GM18519 (cell line): ENCODE measurements around the gene XCR1.
"Not testable (repeated sequence)": the region's sequence is repeated elsewhere in the genome, so short reads cannot be mapped to it uniquely, and the experiment has no call there.

Experiments
- ATAC-seq: cut with Tn5 transposase; IDR thresholded peaks from one replicate; pipeline ENCODE4 v1.9.1; 2021; ENCODE audit warnings: mild to moderate bottlenecking, moderate library complexity; ENCODE audit not compliant: unreplicated experiment, low FRiP score

Gene XCR1

GRCh38 chr3:46008058-46008457, 19.2 kb downstream of the XCR1 start:
- ATAC-seq: no peak

- ATAC-seq: no peak
Observed at GRCh38 chr3:46007280-46007679, 20.0 kb downstream of the XCR1 start.

GRCh38 chr3:46006238-46007032, 20.8 kb downstream of the XCR1 start:
- ATAC-seq: no peak

- not testable (repeated sequence) for ATAC-seq
Observed at GRCh38 chr3:46003706-46004105, 23.6 kb downstream of the XCR1 start.

DNA sequence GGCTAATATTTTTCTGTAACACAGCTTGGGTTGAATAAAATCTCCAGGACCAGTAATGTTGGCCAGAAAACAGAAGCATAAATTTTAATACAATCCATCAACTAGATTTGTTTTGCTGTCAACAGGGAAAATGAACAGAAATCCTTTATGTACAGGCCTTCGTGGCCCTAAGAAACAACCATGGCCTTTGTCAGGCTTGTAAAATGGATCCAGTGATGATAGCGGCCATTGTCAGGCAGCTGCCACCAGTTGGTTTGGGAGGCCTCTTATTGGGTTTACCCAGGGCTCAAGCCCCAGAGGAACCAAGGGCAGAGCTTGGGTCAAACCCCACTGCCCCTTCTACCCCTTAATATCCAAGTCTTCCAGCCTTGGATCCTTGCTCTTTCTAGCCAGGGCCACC, 26.1 kb downstream of the XCR1 start:
- ATAC-seq: no peak

DNA sequence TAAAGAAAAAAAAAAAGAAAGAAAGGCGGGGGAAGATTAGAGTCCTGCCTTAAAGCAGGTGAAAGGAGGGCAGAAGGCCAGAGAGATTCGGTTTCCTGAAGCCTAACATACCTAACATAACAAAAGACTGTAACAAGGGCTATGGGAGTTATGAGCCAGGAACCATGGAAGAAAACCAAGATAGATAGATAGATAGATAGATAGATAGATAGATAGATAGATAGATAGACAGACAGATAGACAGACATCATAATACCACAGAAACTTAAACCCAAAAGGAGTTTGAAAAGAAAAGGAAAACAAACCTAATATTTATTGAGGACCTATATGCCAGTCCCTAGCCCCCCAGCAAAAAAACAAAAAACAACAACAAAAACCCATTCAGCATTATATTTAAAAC, 29.3 kb downstream of the XCR1 start:
- ATAC-seq: no peak

GRCh38 chr3:45997499-45997898, 29.8 kb downstream of the XCR1 start:
- ATAC-seq: not testable (repeated sequence)

DNA sequence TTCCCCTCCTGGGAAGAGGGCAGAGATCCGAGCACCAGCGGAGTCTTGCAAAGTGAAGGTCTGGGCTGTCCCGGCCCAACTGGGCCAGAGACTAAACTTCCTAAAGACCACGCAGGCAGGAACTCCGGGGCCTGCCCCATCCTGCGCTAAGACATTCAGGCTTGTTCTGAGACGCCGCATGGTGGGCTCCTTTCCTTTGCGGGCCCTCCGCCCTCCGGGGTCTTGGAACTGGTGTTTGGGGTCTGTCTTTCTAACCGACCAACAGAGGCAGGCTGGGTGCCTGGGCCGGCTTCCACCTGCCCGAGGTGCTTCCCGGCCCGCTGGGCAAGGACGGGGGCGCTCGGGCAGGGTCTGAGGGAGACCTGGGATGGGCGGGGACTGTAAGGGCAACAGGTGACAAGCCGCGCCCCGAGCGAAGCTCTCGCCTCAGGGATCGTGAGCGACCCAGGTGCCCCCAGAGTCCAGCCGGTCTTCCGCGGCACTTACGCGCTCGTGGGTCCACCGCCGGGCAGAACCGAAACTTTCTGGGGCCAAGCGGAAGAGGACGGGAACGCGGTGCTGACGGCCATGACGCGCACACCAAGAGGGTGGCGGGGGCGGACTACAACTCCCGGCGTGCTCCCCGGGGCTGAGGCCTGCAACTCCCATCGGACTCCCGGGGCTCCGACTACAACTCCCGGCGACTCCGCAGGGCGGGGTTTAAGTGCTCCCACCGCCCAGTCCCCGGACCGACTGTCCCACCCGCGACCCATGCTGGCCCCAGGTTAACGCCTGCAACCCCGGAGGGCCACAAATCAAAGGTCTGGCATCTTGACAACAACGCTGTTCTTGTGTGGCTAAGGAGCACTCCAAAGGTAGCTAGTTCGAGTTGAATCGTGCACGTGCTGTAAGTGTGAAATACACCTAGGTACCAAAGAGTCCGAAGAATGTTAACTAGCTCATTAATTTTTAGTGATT, 31.8 kb downstream of the XCR1 start, which contains the start of gene FYCO1:
TSS of gene FYCO1 (minus strand) at position 589 of the 957 bp plus-strand sequence. CDS start 10,914 bp downstream, outside the sequence.
- ATAC-seq: peak; percentile 40

DNA sequence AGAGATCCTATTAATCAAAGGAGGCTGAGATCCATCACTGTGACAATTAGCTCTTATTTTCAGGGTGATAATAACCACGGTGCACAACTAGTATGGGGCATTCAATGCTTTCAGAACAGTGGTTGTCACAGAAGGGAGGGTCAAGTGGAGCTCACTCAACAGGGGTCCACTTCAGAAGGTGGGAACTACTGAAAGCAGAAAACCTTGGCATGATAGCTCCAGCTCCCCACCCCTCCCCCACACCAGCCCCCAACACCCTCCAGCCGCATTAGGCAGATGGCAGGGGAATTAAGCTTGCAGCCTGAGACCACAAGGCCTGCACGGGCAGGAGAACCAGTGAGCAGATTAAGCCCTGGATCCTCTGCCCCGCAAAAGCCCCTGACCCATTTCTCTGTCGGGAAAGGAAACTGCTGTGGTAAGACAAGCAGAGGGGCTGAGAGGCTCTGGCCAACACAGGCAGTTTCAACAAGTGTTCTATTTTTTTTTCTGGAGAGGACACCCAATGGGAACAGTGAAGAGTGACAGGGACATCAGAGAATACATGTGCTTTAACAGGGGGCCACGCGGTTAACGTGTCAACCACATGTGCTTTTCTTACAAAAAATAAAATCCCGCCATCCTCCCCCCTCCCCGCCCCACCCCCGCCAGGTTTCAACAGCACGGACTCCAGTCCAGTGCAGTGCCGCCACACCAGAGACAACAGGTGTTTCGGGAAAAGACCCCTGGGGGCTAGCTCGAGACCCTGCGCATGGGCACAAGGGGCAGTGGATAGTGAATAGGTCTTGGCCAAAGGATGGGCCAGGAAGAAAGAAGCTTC, 32.7 kb downstream of the XCR1 start:
- no peak for ATAC-seq

- ATAC-seq: no peak
Observed at GRCh38 chr3:45993421-45994027, 33.8 kb downstream of the XCR1 start.

DNA sequence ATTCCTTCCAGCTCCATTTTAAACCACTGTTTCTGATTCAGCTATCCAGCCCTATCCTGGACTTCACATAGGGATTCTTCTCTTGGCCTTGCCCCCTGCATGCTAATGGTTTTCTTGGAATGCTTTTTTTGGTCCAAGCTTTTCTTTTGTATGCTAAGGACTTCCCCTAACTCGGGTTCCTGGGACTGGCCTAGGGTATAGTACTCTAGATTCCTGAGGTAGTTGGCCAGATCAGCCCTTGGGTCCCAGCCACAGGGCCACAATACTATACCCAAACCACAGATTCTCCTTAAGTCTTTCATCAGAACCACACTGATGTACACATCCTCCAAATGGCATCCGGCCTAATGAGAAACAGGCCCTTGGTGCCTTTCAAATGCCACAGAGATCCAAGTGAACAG, 34.5 kb downstream of the XCR1 start:
- ATAC-seq: no peak

GRCh38 chr3:45992133-45992729, 35.1 kb downstream of the XCR1 start:
- no peak for ATAC-seq

DNA sequence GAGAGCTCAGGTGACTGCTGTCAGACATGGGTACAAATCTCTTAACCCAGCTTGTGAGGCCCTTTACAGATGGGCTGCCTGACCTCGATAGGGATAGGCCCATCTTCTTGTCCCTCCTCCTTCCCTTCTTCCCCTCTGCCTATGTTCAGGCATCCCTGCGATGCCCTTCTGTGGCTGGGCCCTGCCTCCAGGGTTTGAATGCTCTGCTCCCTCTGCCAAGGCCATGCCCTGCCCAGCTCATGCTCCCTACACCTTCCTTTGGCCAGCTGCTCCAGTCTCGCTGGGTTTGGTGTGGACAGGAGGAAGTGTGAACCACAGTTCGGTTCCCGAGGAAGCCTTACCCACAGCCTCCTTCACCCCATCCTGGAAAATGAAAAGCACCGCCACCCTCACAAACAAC, 35.9 kb downstream of the XCR1 start:
- no peak for ATAC-seq

- no peak for ATAC-seq
Observed at GRCh38 chr3:45990181-45990580, 37.1 kb downstream of the XCR1 start.

DNA sequence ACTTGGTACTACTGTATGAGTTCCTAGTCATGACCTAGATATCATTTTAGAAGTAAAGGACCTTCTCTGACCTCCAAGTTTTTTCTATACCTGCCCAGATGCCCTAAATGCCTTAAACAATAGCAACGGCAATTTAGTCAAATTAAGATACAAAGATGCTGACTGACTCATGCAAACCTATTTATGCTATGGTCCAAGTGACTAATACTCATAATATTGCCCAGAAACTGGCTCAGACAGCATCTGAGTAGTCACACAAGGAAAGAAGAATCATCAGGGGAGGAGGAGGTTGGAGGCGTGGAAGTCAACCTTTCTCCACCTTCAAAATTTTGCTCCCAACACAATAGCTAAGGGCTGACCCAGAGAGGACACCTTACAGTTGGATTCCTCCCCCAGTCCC, 38.5 kb downstream of the XCR1 start:
- ATAC-seq: no peak

GRCh38 chr3:45988362-45988761, 38.9 kb downstream of the XCR1 start:
- ATAC-seq: no peak

- ATAC-seq: no peak
Observed at GRCh38 chr3:45987368-45988291, 39.7 kb downstream of the XCR1 start.

DNA sequence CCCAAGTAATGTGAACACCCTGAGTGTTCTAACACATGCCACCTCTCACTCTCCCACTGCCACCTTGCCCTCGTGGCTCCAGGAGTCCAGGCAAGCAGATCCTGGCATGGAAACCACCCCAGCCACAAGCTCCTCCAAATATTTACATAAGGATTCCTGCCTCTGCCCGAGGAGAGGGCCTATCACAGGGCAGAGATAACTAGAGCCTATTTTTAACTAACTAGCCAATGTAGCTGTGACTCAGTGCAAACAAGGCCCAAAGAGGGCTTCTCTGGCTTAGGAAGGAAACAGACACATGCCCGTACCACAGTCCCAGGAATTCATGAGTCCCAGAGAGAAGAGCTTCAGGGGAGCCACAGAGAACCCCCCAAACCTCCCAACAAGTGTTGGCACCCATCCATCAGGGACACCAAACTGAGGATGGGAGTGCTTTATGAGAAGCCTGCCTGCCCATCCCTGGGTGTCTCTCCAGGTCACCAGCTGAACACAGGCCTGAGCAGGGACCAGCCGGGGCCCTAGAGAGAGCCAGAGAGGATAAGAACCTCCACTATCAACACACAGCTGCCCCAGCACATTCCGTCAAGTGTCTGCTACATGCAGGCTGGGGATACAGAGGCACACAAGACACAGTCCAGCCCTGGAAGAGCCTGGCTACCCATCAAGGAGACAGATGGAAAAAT, 40.8 kb downstream of the XCR1 start:
- ATAC-seq: no peak
